IPS DF 6.9 (cell line): ENCODE data around the gene SLC16A12.

Experiments used
- DNase-seq: peaks from one replicate; pipeline ENCODE4 v3.0.0-alpha.2; 2013; ENCODE audit warnings: low read depth, low spot score
- H3K27ac ChIP-seq: one replicate; pipeline ENCODE4 v1.5.1; 2013; ENCODE audit warnings: low read length, control low read depth
- H3K27me3 ChIP-seq: 2 replicates; pipeline ENCODE4 v1.6.1; 2013; ENCODE audit warnings: mild to moderate bottlenecking, low read length; ENCODE audit not compliant: control insufficient read depth, insufficient read depth
- H3K36me3 ChIP-seq: 2 replicates; pipeline ENCODE4 v1.6.1; 2013; ENCODE audit warnings: low read length; ENCODE audit not compliant: control insufficient read depth, insufficient read depth
- H3K4me1 ChIP-seq: 2 replicates; pipeline ENCODE4 v1.6.1; 2013; ENCODE audit warnings: low read length; ENCODE audit not compliant: control insufficient read depth, insufficient read depth
- H3K4me3 ChIP-seq: 2 replicates; pipeline ENCODE4 v1.5.1; 2013; ENCODE audit warnings: mild to moderate bottlenecking, low read length
- H3K9me3 ChIP-seq: 2 replicates; pipeline ENCODE4 v1.6.1; 2013; ENCODE audit warnings: low read length, inconsistent platforms; ENCODE audit not compliant: control insufficient read depth, insufficient read depth
- WGBS: extraction: QIAGEN DNeasy Blood & Tissue Kit; methylation state at CpG from one replicate; pipeline ENCODE4 v1.1.7; 2013; ENCODE audit warnings: mixed read lengths, missing lambda C conversion rate; ENCODE audit not compliant: insufficient read length, insufficient coverage; 5-methylcytosine and 5-hydroxymethylcytosine counted together

SLC16A12 gene

GRCh38 chr10:89516149-89516832, 19.1 kb downstream of the SLC16A12 start:
- Histone ChIP-seq H3K4me1 (peaks cover 3% of the 10 kb centered on the region; the same call in 1 of the 2 replicates), H3K27ac (no peak overlapping the region), H3K4me3 (no peak overlapping the region), H3K36me3 (no peaks in the 10 kb centered on the region), H3K27me3 (no peaks in the 10 kb centered on the region), H3K9me3 (no peaks in the 10 kb centered on the region)
- DNase-seq, result no peak
- no CpG with 5 or more reads among the region's 7 CpGs for WGBS

- Histone ChIP-seq H3K27me3 (no peaks in the 10 kb centered on the region), H3K4me3 (no peak overlapping the region), H3K36me3 (no peaks in the 10 kb centered on the region), H3K27ac (no peak overlapping the region), H3K9me3 (no peaks in the 10 kb centered on the region), H3K4me1 (peaks cover 3% of the 10 kb centered on the region; the same call in 1 of the 2 replicates)
- WGBS, result no CpG with 5 or more reads among the region's 8 CpGs
- DNase-seq, result no peak
Observed at GRCh38 chr10:89515031-89515841, 20.2 kb downstream of the SLC16A12 start.

- Histone ChIP-seq H3K36me3 (no peaks in the 10 kb centered on the region), H3K27me3 (no peaks in the 10 kb centered on the region), H3K9me3 (no peaks in the 10 kb centered on the region), H3K4me1 (peaks cover 3% of the 10 kb centered on the region; the same call in 1 of the 2 replicates), H3K27ac (no peak overlapping the region), H3K4me3 (no peak overlapping the region)
- no CpG with 5 or more reads among the region's 1 CpG for WGBS
- no peak for DNase-seq
Observed at GRCh38 chr10:89513206-89513605, 22.2 kb downstream of the SLC16A12 start.

GRCh38 chr10:89505640-89506275, 29.6 kb downstream of the SLC16A12 start:
- no peak for DNase-seq
- Histone ChIP-seq H3K27ac (no peak overlapping the region), H3K9me3 (no peaks in the 10 kb centered on the region), H3K4me1 (no peaks in the 10 kb centered on the region), H3K36me3 (no peaks in the 10 kb centered on the region), H3K4me3 (no peak overlapping the region), H3K27me3 (no peaks in the 10 kb centered on the region)
- WGBS, result no CpG with 5 or more reads among the region's 13 CpGs

- no peak for DNase-seq
- WGBS, result no CpG with 5 or more reads among the region's 2 CpGs
- Histone ChIP-seq H3K4me1 (no peaks in the 10 kb centered on the region), H3K27ac (no peak overlapping the region), H3K36me3 (no peaks in the 10 kb centered on the region), H3K9me3 (no peaks in the 10 kb centered on the region), H3K27me3 (no peaks in the 10 kb centered on the region), H3K4me3 (no peak overlapping the region)
Observed at GRCh38 chr10:89504691-89505090, 30.7 kb downstream of the SLC16A12 start.

- H3K27me3 ChIP-seq, result no peaks in the 10 kb centered on the region
- H3K4me1 ChIP-seq, result no peaks in the 10 kb centered on the region
- no peak overlapping the region for H3K27ac ChIP-seq
- DNase-seq, result no peak
- no peaks in the 10 kb centered on the region for H3K36me3 ChIP-seq
- no peak overlapping the region for H3K4me3 ChIP-seq
- H3K9me3 ChIP-seq, result no peaks in the 10 kb centered on the region
- no CpG with 5 or more reads among the region's 4 CpGs for WGBS
Observed at GRCh38 chr10:89503652-89504370, 31.6 kb downstream of the SLC16A12 start.

GRCh38 chr10:89503151-89503550, 32.2 kb downstream of the SLC16A12 start:
- no peak for DNase-seq
- H3K9me3 ChIP-seq, result no peaks in the 10 kb centered on the region
- no peak overlapping the region for H3K4me3 ChIP-seq
- H3K27ac ChIP-seq, result no peak overlapping the region
- WGBS, result 100% methylated on average over 1 of the region's 3 CpGs
- H3K36me3 ChIP-seq, result no peaks in the 10 kb centered on the region
- no peaks in the 10 kb centered on the region for H3K4me1 ChIP-seq
- no peaks in the 10 kb centered on the region for H3K27me3 ChIP-seq

GRCh38 chr10:89502549-89502948, 32.8 kb downstream of the SLC16A12 start:
- Histone ChIP-seq H3K9me3 (no peaks in the 10 kb centered on the region), H3K36me3 (no peaks in the 10 kb centered on the region), H3K4me1 (no peaks in the 10 kb centered on the region), H3K4me3 (no peak overlapping the region), H3K27ac (no peak overlapping the region), H3K27me3 (no peaks in the 10 kb centered on the region)
- DNase-seq, result no peak
- no CpG with 5 or more reads among the region's 1 CpG for WGBS

- Histone ChIP-seq H3K36me3 (no peaks in the 10 kb centered on the region), H3K27ac (no peak overlapping the region), H3K4me3 (no peak overlapping the region), H3K9me3 (no peaks in the 10 kb centered on the region), H3K27me3 (no peaks in the 10 kb centered on the region), H3K4me1 (no peaks in the 10 kb centered on the region)
- DNase-seq, result no peak
- no CpG with 5 or more reads among the region's 3 CpGs for WGBS
Observed at GRCh38 chr10:89494575-89494974, 40.8 kb downstream of the SLC16A12 start.

- Histone ChIP-seq H3K36me3 (no peaks in the 10 kb centered on the region), H3K4me1 (no peaks in the 10 kb centered on the region), H3K27me3 (no peaks in the 10 kb centered on the region), H3K27ac (no peak overlapping the region), H3K9me3 (no peaks in the 10 kb centered on the region), H3K4me3 (no peak overlapping the region)
- WGBS, result no CpG with 5 or more reads among the region's 5 CpGs
- DNase-seq, result no peak
Observed at GRCh38 chr10:89494068-89494467, 41.3 kb downstream of the SLC16A12 start.
